HepG2 (cell line): ENCODE results near the gene TGM5. TPM values are rescaled to one million over a fixed set of nuclear protein-coding genes. Genes with fewer than 3 reads are reported as not detected.

Source experiments
- ADNP ChIP-seq: sonication (generic); formaldehyde crosslinking; IDR thresholded peaks from 2 replicates; pipeline ENCODE4 v1.4.0; 2020; ENCODE audit warnings: missing genetic modification reagents
- ATF1 ChIP-seq: IDR thresholded peaks from 2 replicates; pipeline ENCODE4 v1.6.1; 2016; ENCODE audit warnings: mild to moderate bottlenecking, control low read depth
- GRHL1 ChIP-seq: sonication (generic); formaldehyde crosslinking; conservative IDR thresholded peaks from 2 replicates; pipeline ENCODE4 v1.8.0; 2022; ENCODE audit warnings: missing genetic modification reagents
- HNRNPUL1 ChIP-seq: fragments of 200-400 bp; formaldehyde crosslinking; IDR thresholded peaks from 2 replicates; pipeline ENCODE4 v1.6.1; 2017; ENCODE audit warnings: low read depth, mild to moderate bottlenecking, low read length, moderate library complexity
- HOMEZ ChIP-seq: IDR thresholded peaks from 2 replicates; pipeline ENCODE4 v1.6.1; 2016; ENCODE audit warnings: low read depth
- MYNN ChIP-seq: sonication (generic); formaldehyde crosslinking; IDR thresholded peaks from 2 replicates; pipeline ENCODE4 v1.4.0; 2020; ENCODE audit warnings: mild to moderate bottlenecking, low read depth, missing genetic modification reagents
- NCOA2 ChIP-seq: sonication (generic); formaldehyde crosslinking; IDR thresholded peaks from 2 replicates; pipeline ENCODE4 v1.8.0; 2022; ENCODE audit warnings: inconsistent platforms
- ONECUT2 ChIP-seq: sonication (generic); formaldehyde crosslinking; IDR thresholded peaks from 2 replicates; pipeline ENCODE4 v1.4.0; 2020; ENCODE audit warnings: missing genetic modification reagents
- PRMT3 ChIP-seq: sonication (generic); formaldehyde crosslinking; IDR thresholded peaks from 2 replicates; pipeline ENCODE4 v1.8.1; 2022; ENCODE audit warnings: low read depth, mild to moderate bottlenecking, moderate library complexity, missing genetic modification reagents, borderline replicate concordance
- RBFOX2 ChIP-seq: fragments of 200-400 bp; formaldehyde crosslinking; IDR thresholded peaks from 2 replicates; pipeline ENCODE4 v1.6.1; 2017; ENCODE audit warnings: low read depth, mild to moderate bottlenecking, low read length
- SALL1 ChIP-seq: sonication (generic); formaldehyde crosslinking; IDR thresholded peaks from 2 replicates; pipeline ENCODE4 v1.8.0; 2022; ENCODE audit warnings: mild to moderate bottlenecking, missing genetic modification reagents
- SP5 ChIP-seq: IDR thresholded peaks from 2 replicates; pipeline ENCODE4 v1.6.1; 2016; ENCODE audit warnings: low read depth, borderline replicate concordance
- ZMYM3 ChIP-seq: sonication (generic); formaldehyde crosslinking; IDR thresholded peaks from 2 replicates; pipeline ENCODE4 v1.5.1; 2020; ENCODE audit warnings: mild to moderate bottlenecking, missing genetic modification reagents
- ZNF331 ChIP-seq: sonication (generic); formaldehyde crosslinking; IDR thresholded peaks from 2 replicates; pipeline ENCODE4 v1.4.0; 2020; ENCODE audit warnings: missing genetic modification reagents
- ZNF510 ChIP-seq: sonication (generic); formaldehyde crosslinking; IDR thresholded peaks from 2 replicates; pipeline ENCODE4 v1.4.0; 2020; ENCODE audit warnings: low read depth, mild to moderate bottlenecking, missing genetic modification reagents
- ZNF543 ChIP-seq: sonication (generic); formaldehyde crosslinking; IDR thresholded peaks from 2 replicates; pipeline ENCODE4 v1.4.0; 2020; ENCODE audit warnings: mild to moderate bottlenecking, missing genetic modification reagents
- polyA plus RNA-seq, 8 experiments: library from polyadenylated mRNA; depleted of rRNA in 3 of 8; stranded (reverse) in 7 of 8; unstranded in 1 of 8; fragments of >200 nt; fragmentation: Illumina TruSeq in 4 of 8; extraction: Trizol in 4 of 8; gene quantifications; 2 replicates each; pipeline versions ENCODE4 v1.2.1 to v1.2.3, GENCODE V29; 2011 to 2016; ENCODE audit warnings: low read depth in 4 of 8, missing spikeins in 1 of 8, mixed read lengths in 1 of 8; ENCODE audit not compliant: insufficient read depth in 1 of 8
- total RNA-seq, 5 experiments: library from RNA; depleted of rRNA; stranded (reverse); fragments of >200 nt; fragmentation: Illumina TruSeq; extraction: Trizol; gene quantifications; 2 replicates each; pipeline ENCODE4 v1.2.3, GENCODE V29; 2016; ENCODE audit warnings: low read depth in 1 of 5
- TF ChIP-seq, protein P1 (sequence below): sonication (generic); IDR thresholded peaks from 2 replicates; pipeline ENCODE4 v1.6.1; 2016; ENCODE audit warnings: low read depth, borderline replicate concordance
- TF ChIP-seq, protein P2 (sequence below): sonication (generic); formaldehyde crosslinking; IDR thresholded peaks from 2 replicates; pipeline ENCODE4 v1.8.0; 2022; ENCODE audit warnings: missing genetic modification reagents, mild to moderate bottlenecking, borderline replicate concordance
- TF ChIP-seq, protein P3 (sequence below): sonication (generic); formaldehyde crosslinking; IDR thresholded peaks from 2 replicates; pipeline ENCODE4 v1.4.0; 2020; ENCODE audit warnings: missing genetic modification reagents
- TF ChIP-seq, protein P4 (sequence below): sonication (generic); formaldehyde crosslinking; IDR thresholded peaks from 2 replicates; pipeline ENCODE4 v1.4.0; 2020; ENCODE audit warnings: missing genetic modification reagents

The TGM5 gene
- total and polyA plus RNA-seq, 2 of the 13 experiments (the other 11 are each of a cell fraction or from before 2014, with no cell fraction given) = 0.18 to 0.65 TPM

- no peak for TF ChIP-seq ZNF510 (CRISPR knock-in tag)
- no peak for TF ChIP-seq MYNN (CRISPR knock-in tag)
- peak; percentile 31; the same call in 1 of the 2 replicates for TF ChIP-seq NCOA2 (CRISPR knock-in tag)
- no peak; the same call in 1 of the 2 replicates for TF ChIP-seq HNRNPUL1
- TF ChIP-seq ZNF543 (CRISPR knock-in tag) = peak; percentile 53; the same call in 1 of the 2 replicates
- TF ChIP-seq, protein P1, sequence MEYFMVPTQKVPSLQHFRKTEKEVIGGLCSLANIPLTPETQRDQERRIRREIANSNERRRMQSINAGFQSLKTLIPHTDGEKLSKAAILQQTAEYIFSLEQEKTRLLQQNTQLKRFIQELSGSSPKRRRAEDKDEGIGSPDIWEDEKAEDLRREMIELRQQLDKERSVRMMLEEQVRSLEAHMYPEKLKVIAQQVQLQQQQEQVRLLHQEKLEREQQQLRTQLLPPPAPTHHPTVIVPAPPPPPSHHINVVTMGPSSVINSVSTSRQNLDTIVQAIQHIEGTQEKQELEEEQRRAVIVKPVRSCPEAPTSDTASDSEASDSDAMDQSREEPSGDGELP = peak; percentile 42; the same call in 1 of the 2 replicates
- TF ChIP-seq ZNF331 (CRISPR knock-in tag) = peak; percentile 79; the same call in 1 of the 2 replicates
- 0 out of 2 replicates have a peak, but pooled peaks have one; percentile 13 for TF ChIP-seq ZMYM3
- TF ChIP-seq, protein P2, sequence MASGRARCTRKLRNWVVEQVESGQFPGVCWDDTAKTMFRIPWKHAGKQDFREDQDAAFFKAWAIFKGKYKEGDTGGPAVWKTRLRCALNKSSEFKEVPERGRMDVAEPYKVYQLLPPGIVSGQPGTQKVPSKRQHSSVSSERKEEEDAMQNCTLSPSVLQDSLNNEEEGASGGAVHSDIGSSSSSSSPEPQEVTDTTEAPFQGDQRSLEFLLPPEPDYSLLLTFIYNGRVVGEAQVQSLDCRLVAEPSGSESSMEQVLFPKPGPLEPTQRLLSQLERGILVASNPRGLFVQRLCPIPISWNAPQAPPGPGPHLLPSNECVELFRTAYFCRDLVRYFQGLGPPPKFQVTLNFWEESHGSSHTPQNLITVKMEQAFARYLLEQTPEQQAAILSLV (CRISPR knock-in tag) = peak; percentile 39; the same call in 1 of the 2 replicates
- no peak for TF ChIP-seq ONECUT2 (CRISPR knock-in tag)
- TF ChIP-seq ATF1 = no peak
- peak; percentile 95 for TF ChIP-seq RBFOX2
- TF ChIP-seq, protein P3, sequence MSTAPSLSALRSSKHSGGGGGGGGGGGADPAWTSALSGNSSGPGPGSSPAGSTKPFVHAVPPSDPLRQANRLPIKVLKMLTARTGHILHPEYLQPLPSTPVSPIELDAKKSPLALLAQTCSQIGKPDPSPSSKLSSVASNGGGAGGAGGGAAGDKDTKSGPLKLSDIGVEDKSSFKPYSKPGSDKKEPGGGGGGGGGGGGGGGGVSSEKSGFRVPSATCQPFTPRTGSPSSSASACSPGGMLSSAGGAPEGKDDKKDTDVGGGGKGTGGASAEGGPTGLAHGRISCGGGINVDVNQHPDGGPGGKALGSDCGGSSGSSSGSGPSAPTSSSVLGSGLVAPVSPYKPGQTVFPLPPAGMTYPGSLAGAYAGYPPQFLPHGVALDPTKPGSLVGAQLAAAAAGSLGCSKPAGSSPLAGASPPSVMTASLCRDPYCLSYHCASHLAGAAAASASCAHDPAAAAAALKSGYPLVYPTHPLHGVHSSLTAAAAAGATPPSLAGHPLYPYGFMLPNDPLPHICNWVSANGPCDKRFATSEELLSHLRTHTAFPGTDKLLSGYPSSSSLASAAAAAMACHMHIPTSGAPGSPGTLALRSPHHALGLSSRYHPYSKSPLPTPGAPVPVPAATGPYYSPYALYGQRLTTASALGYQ (CRISPR knock-in tag) = peak; percentile 38
- TF ChIP-seq ADNP (CRISPR knock-in tag) = no peak
- no peak for TF ChIP-seq HOMEZ (CRISPR knock-in tag)
- TF ChIP-seq SP5 (CRISPR knock-in tag) = peak; percentile 86
- TF ChIP-seq GRHL1 (CRISPR knock-in tag) = no peak
- peak; percentile 89 for TF ChIP-seq SALL1 (CRISPR knock-in tag)
- TF ChIP-seq, protein P4, sequence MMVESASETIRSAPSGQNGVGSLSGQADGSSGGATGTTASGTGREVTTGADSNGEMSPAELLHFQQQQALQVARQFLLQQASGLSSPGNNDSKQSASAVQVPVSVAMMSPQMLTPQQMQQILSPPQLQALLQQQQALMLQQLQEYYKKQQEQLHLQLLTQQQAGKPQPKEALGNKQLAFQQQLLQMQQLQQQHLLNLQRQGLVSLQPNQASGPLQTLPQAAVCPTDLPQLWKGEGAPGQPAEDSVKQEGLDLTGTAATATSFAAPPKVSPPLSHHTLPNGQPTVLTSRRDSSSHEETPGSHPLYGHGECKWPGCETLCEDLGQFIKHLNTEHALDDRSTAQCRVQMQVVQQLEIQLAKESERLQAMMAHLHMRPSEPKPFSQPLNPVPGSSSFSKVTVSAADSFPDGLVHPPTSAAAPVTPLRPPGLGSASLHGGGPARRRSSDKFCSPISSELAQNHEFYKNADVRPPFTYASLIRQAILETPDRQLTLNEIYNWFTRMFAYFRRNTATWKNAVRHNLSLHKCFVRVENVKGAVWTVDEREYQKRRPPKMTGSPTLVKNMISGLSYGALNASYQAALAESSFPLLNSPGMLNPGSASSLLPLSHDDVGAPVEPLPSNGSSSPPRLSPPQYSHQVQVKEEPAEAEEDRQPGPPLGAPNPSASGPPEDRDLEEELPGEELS (CRISPR knock-in tag) = peak; percentile 83
- TF ChIP-seq PRMT3 = no peak
Observed at GRCh38 chr15:43185157-43186002, 81.3 kb downstream of the TGM5 start, which contains the start of gene CCNDBP1 (continued).
